Ovary (tissue), 9 donors: ENCODE measurements around the gene OSM. TPM values are rescaled to one million over a fixed set of nuclear protein-coding genes. Genes with fewer than 3 reads are reported as not detected.

Experiments
- DNase-seq, 5 donors: peaks; one replicate each; pipeline ENCODE4 v3.0.0-alpha.2; 2019 to 2020
- H3K27ac ChIP-seq, 2 donors: fragments of 200-600 bp; one replicate each; pipeline versions ENCODE4 v1.5.1 to v1.8.0; 2019 to 2022
- H3K27me3 ChIP-seq: fragments of 200-600 bp; one replicate; pipeline ENCODE4 v1.8.0; 2022
- H3K36me3 ChIP-seq: fragments of 200-600 bp; sonication (generic); one replicate; pipeline ENCODE4 v1.5.1; 2019
- H3K4me1 ChIP-seq: one replicate; pipeline ENCODE4 v1.8.1; 2013; ENCODE audit warnings: mild to moderate bottlenecking, moderate library complexity; ENCODE audit not compliant: insufficient read depth
- H3K4me3 ChIP-seq: fragments of 200-600 bp; sonication (generic); one replicate; pipeline ENCODE4 v1.5.1; 2017
- H3K9me3 ChIP-seq, 2 donors: fragments of 200-600 bp in 1 of 2; sonication (generic) in 1 of 2; one replicate each; pipeline versions ENCODE4 v1.5.1 to v1.8.1; 2013 to 2019; ENCODE audit warnings: mild to moderate bottlenecking in 1 of 2, moderate library complexity in 1 of 2
- EP300 ChIP-seq: sonication (generic); formaldehyde crosslinking; IDR thresholded peaks from one replicate; pipeline ENCODE4 v1.6.1; 2017; ENCODE audit warnings: antibody characterized with exemption
- POLR2A ChIP-seq: fragments of 450-650 bp; IDR thresholded peaks from one replicate; pipeline ENCODE4 v1.6.1; 2017; ENCODE audit warnings: antibody characterized with exemption, mild to moderate bottlenecking, moderate library complexity
- WGBS, 3 donors: extraction: QIAGEN DNeasy Blood & Tissue Kit in 1 of 3; methylation state at CpG; one replicate each; pipeline versions ENCODE4 v1.1.5 to v1.1.7; 2013 to 2017; 5-methylcytosine and 5-hydroxymethylcytosine counted together
- intact Hi-C, 4 donors: fragments of 100-400 bp; cut with DNase I; formaldehyde crosslinking; loops; one replicate each; pipeline versions ENCODE4 v1.11.0 to v1.15.1; 2022 to 2023
- polyA plus RNA-seq, 2 donors: library from polyadenylated mRNA; stranded (reverse); fragments of 200-250 nt in 1 of 2; fragments of 350-450 nt in 1 of 2; fragmentation: Illumina TruSeq in 1 of 2; extraction: RNeasy Lipid Tissue Mini Kit (QIAGEN cat#74804) in 1 of 2; gene quantifications; one replicate each; pipeline ENCODE4 v1.2.3, GENCODE V29; 2013 to 2014
- total RNA-seq, 7 donors: library from RNA; depleted of rRNA in 2 of 7; stranded (reverse); fragments of >200 nt in 2 of 7; fragmentation: NEBNext Ultra II Directional in 3 of 7; extraction: Animal tissue kit (Norgen Biotek cat#: 25700) in 3 of 7; gene quantifications; one replicate each; pipeline versions ENCODE4 v1.1.0 to v1.2.4, GENCODE V29; 2016 to 2023
- TF ChIP-seq, protein P1 (sequence below), 3 donors: fragments of 450-650 bp in 2 of 3; fragments of 200-600 bp in 1 of 3; IDR thresholded peaks; one replicate each; pipeline versions ENCODE4 v1.5.1 to v1.8.0; 2016 to 2022; ENCODE audit warnings: antibody characterized with exemption in 3 of 3, mild to moderate bottlenecking in 1 of 3
- donor health status: DM: no; HTN: no; CAD: no; lungs with moderate emphysema.
- donor health status: DM: no; HTN: no; CAD: no.
- donor health status: Bipolar disorder and iron deficiency.
- donor health status: DM: yes; HTN: yes; CAD: no.
- donor health status: DM: no; HTN: no; CAD: no.
- donor health status: DM: yes; HTN: yes; CAD: no.

OSM gene
- total and polyA plus RNA-seq, 9 donors = 0.46 to 4.5 (median 1.2) TPM; not detected in 2

DNA sequence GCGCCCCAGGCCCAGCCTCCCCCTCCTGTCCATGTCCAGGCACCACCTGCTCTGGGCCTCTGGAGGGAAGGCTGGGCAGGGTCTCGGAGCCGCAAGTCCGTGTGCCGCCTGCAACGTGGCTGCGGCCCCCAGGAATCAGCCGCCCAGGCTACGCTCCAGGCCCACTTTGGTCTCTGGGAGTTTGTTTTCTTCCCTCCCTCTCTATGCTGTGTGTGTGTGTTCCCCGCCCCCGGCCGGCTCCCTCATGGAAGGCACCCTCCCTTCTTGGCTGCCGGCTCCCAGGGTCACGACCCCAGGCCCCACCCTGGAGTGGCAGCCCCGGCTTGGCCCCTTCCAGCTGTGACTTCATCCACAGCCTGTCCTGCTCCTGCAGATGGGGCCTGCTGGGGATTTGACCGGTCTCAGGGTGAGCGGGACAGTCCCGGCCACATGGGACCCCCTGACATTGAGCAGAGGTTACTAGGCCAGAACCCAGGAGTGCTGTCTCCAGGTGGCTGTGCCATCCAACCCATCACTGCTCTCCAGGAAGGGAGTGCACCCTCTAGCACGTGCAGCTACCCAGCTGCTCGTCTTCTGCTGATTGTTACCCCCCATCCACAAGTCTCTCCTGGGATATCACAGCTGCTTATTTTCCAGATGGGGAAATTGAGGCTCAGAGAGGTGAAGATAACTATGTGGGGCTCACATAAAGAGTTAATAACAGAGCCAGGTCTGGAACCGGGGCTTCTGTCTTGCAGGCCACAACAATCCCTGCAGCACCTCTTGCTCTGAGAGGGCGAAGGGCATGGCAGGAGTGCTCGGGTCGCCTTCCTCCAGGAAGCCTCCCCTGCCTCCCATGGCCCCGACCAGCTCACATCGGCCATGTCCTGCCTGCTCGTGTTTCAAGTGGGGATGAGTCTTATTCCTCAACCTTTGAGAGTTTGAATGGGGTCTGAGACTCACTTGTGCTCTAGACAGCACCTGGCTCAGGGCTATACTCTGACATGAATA lies 17.3 kb downstream of the OSM start:
- TF ChIP-seq, protein P1, sequence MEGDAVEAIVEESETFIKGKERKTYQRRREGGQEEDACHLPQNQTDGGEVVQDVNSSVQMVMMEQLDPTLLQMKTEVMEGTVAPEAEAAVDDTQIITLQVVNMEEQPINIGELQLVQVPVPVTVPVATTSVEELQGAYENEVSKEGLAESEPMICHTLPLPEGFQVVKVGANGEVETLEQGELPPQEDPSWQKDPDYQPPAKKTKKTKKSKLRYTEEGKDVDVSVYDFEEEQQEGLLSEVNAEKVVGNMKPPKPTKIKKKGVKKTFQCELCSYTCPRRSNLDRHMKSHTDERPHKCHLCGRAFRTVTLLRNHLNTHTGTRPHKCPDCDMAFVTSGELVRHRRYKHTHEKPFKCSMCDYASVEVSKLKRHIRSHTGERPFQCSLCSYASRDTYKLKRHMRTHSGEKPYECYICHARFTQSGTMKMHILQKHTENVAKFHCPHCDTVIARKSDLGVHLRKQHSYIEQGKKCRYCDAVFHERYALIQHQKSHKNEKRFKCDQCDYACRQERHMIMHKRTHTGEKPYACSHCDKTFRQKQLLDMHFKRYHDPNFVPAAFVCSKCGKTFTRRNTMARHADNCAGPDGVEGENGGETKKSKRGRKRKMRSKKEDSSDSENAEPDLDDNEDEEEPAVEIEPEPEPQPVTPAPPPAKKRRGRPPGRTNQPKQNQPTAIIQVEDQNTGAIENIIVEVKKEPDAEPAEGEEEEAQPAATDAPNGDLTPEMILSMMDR (IDR thresholded peaks at IDR 0.05) = no peak
- no peak for TF ChIP-seq POLR2A
- TF ChIP-seq EP300 = no peak
- WGBS, 3 donors = 53 to 60% (median 54%) methylated on average over 27 of the region's 27 CpGs
- no peaks in the 10 kb centered on the region for H3K9me3 ChIP-seq
- H3K4me3 ChIP-seq = no peak overlapping the region
- peak in 3 of 5 donors; percentile 39 to 73 (median 62) for DNase-seq
- H3K27me3 ChIP-seq = no peaks in the 10 kb centered on the region
- H3K4me1 ChIP-seq = peaks cover 8% of the 10 kb centered on the region
- no peak overlapping the region for H3K27ac ChIP-seq
- no peaks in the 10 kb centered on the region for H3K36me3 ChIP-seq
- intact Hi-C loops = loop anchor here in 1 of 4 donors (5.0 kb wide), 1 partner anchor 142 kb away; no protein-coding TSS in a partner anchor

- no peaks in the 10 kb centered on the region for H3K27me3 ChIP-seq
- no peaks in the 10 kb centered on the region for H3K9me3 ChIP-seq
- no peak overlapping the region for H3K4me3 ChIP-seq
- TF ChIP-seq POLR2A (no peak), EP300 (no peak)
- TF ChIP-seq, protein P1 (IDR thresholded peaks at IDR 0.05) = no peak
- no peak for DNase-seq
- H3K36me3 ChIP-seq = no peaks in the 10 kb centered on the region
- 74 to 79% (median 75%) methylated on average over 6 of the region's 6 CpGs for WGBS, 3 donors
- peaks cover 8% of the 10 kb centered on the region for H3K4me1 ChIP-seq
- intact Hi-C loops = loop anchor here in 1 of 4 donors (5.0 kb wide), 1 partner anchor 141 kb away; no protein-coding TSS in a partner anchor
- H3K27ac ChIP-seq = no peak overlapping the region
Observed at GRCh38 chr22:30248484-30248883, 18.2 kb downstream of the OSM start.

- Histone ChIP-seq H3K4me1 (peaks cover 8% of the 10 kb centered on the region), H3K9me3 (no peaks in the 10 kb centered on the region), H3K4me3 (no peak overlapping the region), H3K27ac (no peak overlapping the region), H3K27me3 (no peaks in the 10 kb centered on the region), H3K36me3 (no peaks in the 10 kb centered on the region)
- intact Hi-C loops = loop anchor here in 1 of 4 donors (5.0 kb wide), 1 partner anchor 141 kb away; no protein-coding TSS in a partner anchor
- TF ChIP-seq, protein P1 (IDR thresholded peaks at IDR 0.05) = no peak
- no peak for TF ChIP-seq EP300
- no peak for TF ChIP-seq POLR2A
- DNase-seq = no peak
- WGBS, 3 donors = 84 to 88% (median 88%) methylated on average over 12 of the region's 12 CpGs
Observed at GRCh38 chr22:30247974-30248373, 18.7 kb downstream of the OSM start.

DNA sequence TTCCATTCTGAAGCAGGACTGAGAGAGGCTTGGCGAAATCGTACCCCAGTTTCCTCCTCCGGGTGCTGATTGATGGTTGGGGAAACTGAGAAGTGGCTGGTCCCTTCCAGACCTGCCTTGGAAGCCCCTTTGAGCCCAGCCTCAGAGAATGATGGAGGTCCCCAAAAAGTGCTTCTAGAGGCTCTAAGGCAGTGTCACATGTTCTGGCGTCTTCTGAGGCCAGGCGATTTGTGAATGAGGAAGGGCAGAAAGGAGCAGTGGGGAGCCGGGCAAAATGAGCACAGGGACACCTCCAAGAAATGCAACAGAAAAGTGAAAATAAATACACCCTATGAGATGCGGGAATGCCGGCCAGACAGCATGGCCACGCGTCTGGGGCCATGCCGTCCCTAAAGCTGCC lies 19.1 kb downstream of the OSM start:
- H3K36me3 ChIP-seq = no peaks in the 10 kb centered on the region
- intact Hi-C loops = loop anchor here in 1 of 4 donors (5.0 kb wide), 1 partner anchor 140 kb away; no protein-coding TSS in a partner anchor
- no peak overlapping the region for H3K27ac ChIP-seq
- H3K9me3 ChIP-seq = no peaks in the 10 kb centered on the region
- H3K4me3 ChIP-seq = no peak overlapping the region
- WGBS, 3 donors = 90 to 94% (median 92%) methylated on average over 11 of the region's 11 CpGs
- H3K27me3 ChIP-seq = no peaks in the 10 kb centered on the region
- DNase-seq = no peak
- H3K4me1 ChIP-seq = peaks cover 6% of the 10 kb centered on the region
- TF ChIP-seq EP300 (no peak), POLR2A (no peak)
- TF ChIP-seq, protein P1 (IDR thresholded peaks at IDR 0.05) = no peak
